KOPT-K1 (cell line): Measurements from ENCODE around the gene SH3RF2.

Experiments used
- H3K27ac ChIP-seq: fragments of 200-600 bp; sonication (generic); 2 replicates; pipeline ENCODE4 v1.5.1; 2016; ENCODE audit warnings: antibody characterized with exemption, mild to moderate bottlenecking, low read depth, low read length; ENCODE audit not compliant: poor library complexity, severe bottlenecking
- H3K36me3 ChIP-seq: fragments of 200-600 bp; sonication (generic); 2 replicates; pipeline ENCODE4 v1.5.1; 2017; ENCODE audit warnings: antibody characterized with exemption, mild to moderate bottlenecking, low read length, moderate library complexity; ENCODE audit not compliant: insufficient read depth
- H3K9me3 ChIP-seq: fragments of 200-600 bp; sonication (generic); 2 replicates; pipeline ENCODE4 v1.5.1; 2017; ENCODE audit warnings: antibody characterized with exemption, low read length, mild to moderate bottlenecking; ENCODE audit not compliant: insufficient read depth, poor library complexity, severe bottlenecking

Gene SH3RF2

GRCh38 chr5:145975001-145975360 is 38.6 kb downstream of the SH3RF2 start:
- no peaks in the 10 kb centered on the region for H3K36me3 ChIP-seq
- no peak overlapping the region for H3K27ac ChIP-seq
- H3K9me3 ChIP-seq = no peaks in the 10 kb centered on the region

DNA sequence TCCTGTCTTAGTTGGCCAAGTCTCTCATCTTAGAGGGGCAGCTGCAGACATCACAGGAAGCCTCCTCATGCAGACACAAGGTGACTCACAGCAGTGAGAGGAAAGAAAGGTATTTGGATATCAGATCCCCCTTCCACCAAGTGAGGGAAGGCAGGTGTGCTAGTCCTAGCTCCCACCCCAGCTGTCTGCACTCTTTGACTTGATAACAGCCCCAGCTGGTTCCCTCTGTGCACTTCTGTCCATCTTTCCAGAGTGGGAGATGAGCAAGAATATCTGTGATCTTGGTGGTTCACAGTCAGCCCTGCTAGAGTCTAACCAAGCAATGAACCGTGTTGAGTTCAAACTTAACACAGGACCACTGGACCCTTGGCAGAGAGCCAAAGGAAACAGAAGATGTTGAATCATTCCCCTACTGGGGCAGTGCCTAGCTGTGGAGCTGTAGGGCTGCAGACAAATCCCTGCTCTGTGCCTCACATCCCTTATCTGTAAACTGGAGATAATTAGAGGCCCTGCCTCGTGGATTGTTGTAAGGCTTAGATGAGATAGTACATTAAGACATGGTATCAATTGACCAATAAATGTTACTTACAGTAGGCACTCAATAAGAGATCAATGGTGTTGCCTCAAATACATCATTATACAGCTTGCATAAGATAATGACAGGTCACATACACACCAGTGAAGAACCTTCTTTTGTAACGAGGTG is 39.1 kb downstream of the SH3RF2 start:
- Histone ChIP-seq H3K27ac (no peak overlapping the region), H3K9me3 (no peaks in the 10 kb centered on the region), H3K36me3 (no peaks in the 10 kb centered on the region)

- no peaks in the 10 kb centered on the region for H3K9me3 ChIP-seq
- H3K27ac ChIP-seq = no peak overlapping the region
- H3K36me3 ChIP-seq = no peaks in the 10 kb centered on the region
Observed at GRCh38 chr5:145976431-145977155, 40.2 kb downstream of the SH3RF2 start.

DNA sequence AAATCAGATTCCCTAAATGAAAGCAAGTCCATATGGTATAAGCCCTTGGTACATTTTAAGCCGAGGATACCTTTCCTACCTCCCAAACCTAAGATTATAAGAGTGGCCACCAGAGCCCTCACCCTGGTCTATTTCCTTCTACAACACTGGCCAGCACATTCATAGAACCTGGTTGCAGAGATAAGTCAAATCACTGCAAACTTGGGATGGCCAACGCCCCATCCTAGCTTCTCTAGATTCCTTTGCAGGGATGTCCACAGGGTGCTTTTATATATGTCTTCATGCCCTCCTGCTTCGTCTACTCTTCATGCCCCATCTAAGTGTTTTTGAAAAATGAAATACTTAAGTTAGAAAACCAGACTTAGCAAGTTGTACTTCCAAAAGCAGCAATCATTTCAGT is 41.8 kb downstream of the SH3RF2 start:
- no peaks in the 10 kb centered on the region for H3K36me3 ChIP-seq
- H3K9me3 ChIP-seq = no peaks in the 10 kb centered on the region
- no peak overlapping the region for H3K27ac ChIP-seq

- Histone ChIP-seq H3K9me3 (no peaks in the 10 kb centered on the region), H3K36me3 (no peaks in the 10 kb centered on the region), H3K27ac (no peak overlapping the region)
Observed at GRCh38 chr5:145978708-145979107, 42.3 kb downstream of the SH3RF2 start.

- no peaks in the 10 kb centered on the region for H3K9me3 ChIP-seq
- H3K27ac ChIP-seq = no peak overlapping the region
- H3K36me3 ChIP-seq = no peaks in the 10 kb centered on the region
Observed at GRCh38 chr5:145979270-145980223, 43.2 kb downstream of the SH3RF2 start.

DNA sequence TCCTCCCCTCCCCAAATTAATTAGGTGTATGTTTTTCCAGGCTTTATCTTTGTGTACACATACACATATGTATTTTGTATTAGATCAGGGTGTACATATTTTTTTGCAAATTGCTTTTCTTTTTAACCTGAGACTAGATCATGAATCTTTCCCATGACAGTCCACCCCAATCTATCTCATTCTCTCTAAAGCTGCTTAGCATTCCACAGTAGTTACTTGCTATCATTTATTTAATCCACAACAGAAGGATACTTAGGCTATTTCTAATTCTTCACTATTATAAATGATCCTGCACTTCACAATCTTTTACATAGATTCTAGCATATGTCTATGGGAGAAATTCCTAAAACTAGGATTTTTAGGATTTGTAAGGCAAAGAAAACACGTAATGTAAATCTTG is 43.9 kb downstream of the SH3RF2 start:
- H3K27ac ChIP-seq = no peak overlapping the region
- no peaks in the 10 kb centered on the region for H3K36me3 ChIP-seq
- H3K9me3 ChIP-seq = no peaks in the 10 kb centered on the region

DNA sequence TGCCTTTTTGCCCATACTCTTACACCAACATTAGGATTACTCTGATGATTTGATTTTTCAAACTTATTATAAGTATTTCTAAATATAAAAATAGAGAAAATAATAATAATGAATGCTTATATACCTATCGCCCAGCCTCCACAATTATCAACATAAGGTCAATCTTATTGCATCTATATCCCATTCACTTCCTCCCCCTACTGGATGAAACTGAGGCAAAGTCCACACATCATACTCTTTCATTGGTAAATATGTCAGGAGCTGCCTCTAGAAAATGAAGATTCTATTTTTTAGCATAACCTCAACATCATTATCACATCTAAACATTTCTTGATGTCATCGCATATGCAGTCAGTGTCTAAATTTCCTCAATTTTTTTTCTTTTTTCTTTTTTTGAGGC is 44.3 kb downstream of the SH3RF2 start:
- Histone ChIP-seq H3K9me3 (no peaks in the 10 kb centered on the region), H3K27ac (no peak overlapping the region), H3K36me3 (no peaks in the 10 kb centered on the region)

GRCh38 chr5:145981589-145982571 is 45.5 kb downstream of the SH3RF2 start:
- Histone ChIP-seq H3K36me3 (no peaks in the 10 kb centered on the region), H3K27ac (no peak overlapping the region)

GRCh38 chr5:145982572-145983318 is 46.4 kb downstream of the SH3RF2 start:
- H3K27ac ChIP-seq = no peak overlapping the region

More at GRCh38 chr5:145981589-145982571, 45.5 kb downstream of the SH3RF2 start:
- H3K9me3 ChIP-seq = no peaks in the 10 kb centered on the region

DNA sequence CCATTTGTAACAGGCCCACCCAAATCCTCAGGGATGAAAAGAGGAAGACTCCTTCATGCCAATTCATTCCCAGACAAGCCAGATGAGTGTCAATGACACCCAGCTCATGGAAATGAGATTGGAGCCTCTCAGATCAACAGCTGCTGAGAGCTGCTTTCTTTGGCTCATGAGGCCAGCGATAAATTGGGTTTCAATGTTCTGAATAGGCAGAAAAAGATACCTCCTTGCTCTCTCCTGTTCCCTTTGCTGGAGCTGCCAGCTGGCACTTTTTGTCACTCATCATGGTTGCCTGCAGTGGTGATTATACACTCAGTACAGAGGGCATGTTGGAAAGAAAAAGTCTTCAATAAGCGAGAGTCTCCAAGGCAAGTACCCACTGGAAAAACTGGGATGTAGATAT is 47.1 kb downstream of the SH3RF2 start:
- Histone ChIP-seq H3K36me3 (no peaks in the 10 kb centered on the region), H3K27ac (no peak overlapping the region), H3K9me3 (no peaks in the 10 kb centered on the region)

More at GRCh38 chr5:145982572-145983318, 46.4 kb downstream of the SH3RF2 start:
- Histone ChIP-seq H3K36me3 (no peaks in the 10 kb centered on the region), H3K9me3 (no peaks in the 10 kb centered on the region)

DNA sequence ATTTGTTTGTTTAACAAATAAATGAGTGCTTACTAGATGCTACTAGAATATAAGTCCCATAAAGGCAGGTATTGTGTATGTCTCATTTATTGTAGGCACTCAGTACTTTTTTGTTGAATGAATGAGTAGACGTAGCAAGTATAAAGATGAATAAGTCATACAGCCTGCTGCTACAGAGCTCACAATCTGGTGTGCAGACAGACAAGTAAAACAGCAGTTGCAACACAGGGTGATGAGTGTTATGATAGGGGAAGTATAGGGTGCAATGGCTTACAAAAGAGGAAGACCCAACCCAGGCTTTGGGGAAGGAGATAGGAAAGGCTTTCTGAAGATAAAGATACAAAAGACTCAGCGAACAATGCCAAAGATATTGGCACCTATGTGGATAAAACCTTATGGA is 47.7 kb downstream of the SH3RF2 start:
- Histone ChIP-seq H3K9me3 (no peaks in the 10 kb centered on the region), H3K27ac (no peak overlapping the region)

GRCh38 chr5:145987856-145988255 is 51.5 kb downstream of the SH3RF2 start:
- H3K36me3 ChIP-seq = no peaks in the 10 kb centered on the region
- peaks cover 1% of the 10 kb centered on the region for H3K9me3 ChIP-seq
- no peak overlapping the region for H3K27ac ChIP-seq

More for the DNA sequence above, 47.7 kb downstream of the SH3RF2 start:
- H3K36me3 ChIP-seq = no peaks in the 10 kb centered on the region

DNA sequence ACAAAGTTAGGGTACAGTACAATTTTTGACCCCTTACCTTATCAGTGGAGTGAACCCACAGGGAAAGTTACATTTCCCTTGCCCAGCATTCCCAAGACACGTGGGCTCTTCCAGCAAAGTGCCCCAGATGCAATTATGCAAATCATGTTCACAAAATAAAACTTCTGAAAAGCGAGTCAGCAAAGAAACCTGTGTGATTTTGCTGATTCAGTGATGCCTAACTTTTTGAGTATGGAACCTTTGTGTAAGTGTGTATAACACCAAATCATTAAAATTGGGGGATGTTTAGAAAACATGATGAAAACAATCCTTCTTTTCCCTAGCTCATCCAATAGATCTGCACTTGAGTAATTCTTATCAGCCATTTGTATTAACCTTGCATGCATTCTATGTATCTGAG is 52.6 kb downstream of the SH3RF2 start:
- H3K36me3 ChIP-seq = no peaks in the 10 kb centered on the region
- H3K9me3 ChIP-seq = peaks cover 10% of the 10 kb centered on the region
- no peak overlapping the region for H3K27ac ChIP-seq
